HFF-Myc (cell line): ENCODE results near the gene SCAMP5.

Experiments used
- DNase-seq: peaks from one replicate; pipeline ENCODE4 v3.0.0-alpha.2; 2011; ENCODE audit warnings: low read depth; ENCODE audit errors: extremely low read depth
- H3K4me3 ChIP-seq: replicated peaks from 2 replicates; pipeline ENCODE4 v1.5.1; 2011; ENCODE audit warnings: low read depth, mild to moderate bottlenecking, control low read depth, low read length
- CTCF ChIP-seq: IDR thresholded peaks from 2 replicates; pipeline ENCODE4 v1.5.1; 2012; ENCODE audit warnings: mild to moderate bottlenecking, low read depth, low read length, control low read depth; ENCODE audit errors: missing control alignments

Gene SCAMP5

GRCh38 chr15:75016431-75016830, 21.1 kb downstream of the SCAMP5 start:
- TF ChIP-seq CTCF, result no peak
- no peak for DNase-seq
- no peak overlapping the region for H3K4me3 ChIP-seq

- no peak for DNase-seq
- H3K4me3 ChIP-seq, result no peak overlapping the region
- no peak for TF ChIP-seq CTCF
These were observed 24.6 kb downstream of the SCAMP5 start for GRCh38 chr15:75019916-75020315.

GRCh38 chr15:75021341-75021740, 26.0 kb downstream of the SCAMP5 start:
- no peak overlapping the region for H3K4me3 ChIP-seq
- TF ChIP-seq CTCF, result no peak
- DNase-seq, result no peak

GRCh38 chr15:75022783-75023180, 27.4 kb downstream of the SCAMP5 start:
- H3K4me3 ChIP-seq, result no peak overlapping the region
- no peak for DNase-seq
- no peak for TF ChIP-seq CTCF

GRCh38 chr15:75023181-75023871, 28.0 kb downstream of the SCAMP5 start, which contains the start of gene PPCDC:
Gene PPCDC, plus strand, starts transcription at chr15:75023590. Its CDS starts 4,729 bp downstream, at chr15:75028319.
- DNase-seq, result peak; percentile 91
- no peak for TF ChIP-seq CTCF

GRCh38 chr15:75023872-75024636, 28.7 kb downstream of the SCAMP5 start:
- TF ChIP-seq CTCF, result no peak
- no peak for DNase-seq
- H3K4me3 ChIP-seq, result peak overlapping the region; percentile 79

More at GRCh38 chr15:75023181-75023871, 28.0 kb downstream of the SCAMP5 start, which contains the start of gene PPCDC:
- peak within 1 kb of the TSS; percentile 79 for H3K4me3 ChIP-seq
